ENCODE data around the gene ERO1B. TPM values are rescaled to one million over a fixed set of nuclear protein-coding genes. Genes with fewer than 3 reads are reported as not detected.

The ERO1B gene
- polyA plus RNA-seq, 1 of the 3 experiments (the other 2 are of a cell fraction) = 0.79 TPM

DNA sequence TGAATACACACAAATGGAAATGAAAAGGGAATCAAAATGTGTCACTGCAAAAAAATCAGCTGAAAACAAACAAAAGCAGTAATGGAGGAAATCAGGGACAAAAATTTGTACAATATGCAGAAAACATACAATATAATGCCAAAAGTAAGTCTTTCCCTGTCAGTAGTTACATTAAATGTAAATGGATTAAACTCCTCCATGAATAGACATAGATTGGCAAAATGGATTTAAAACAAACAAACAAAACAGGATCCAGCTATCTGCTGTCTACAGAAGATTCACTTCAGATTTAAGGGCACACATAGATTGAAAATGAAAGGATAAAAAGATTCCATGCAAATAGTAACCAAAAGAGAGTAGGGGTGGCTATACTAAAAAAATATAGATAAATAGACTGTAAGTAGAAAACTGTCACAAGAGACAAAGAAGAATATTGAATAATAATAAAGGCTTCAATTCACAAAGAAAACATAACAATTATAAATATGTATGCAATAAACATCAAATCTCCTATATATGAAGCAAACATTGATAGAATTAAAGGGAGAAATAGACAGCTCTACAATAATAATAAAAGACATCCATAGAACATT, 42.2 kb upstream of the ERO1B start:
- no peaks in the 10 kb centered on the region for H3K27me3 ChIP-seq (ENCODE audit: insufficient read depth)
- H3K4me1 ChIP-seq (ENCODE audit: control insufficient read depth in 1 of 2, insufficient read depth in 2 of 2, low read depth in 1 of 2, low read length in 1 of 2) = no peaks in the 10 kb centered on the region
- H3K4me2 ChIP-seq = no peak overlapping the region
- no peak overlapping the region for H3K27ac ChIP-seq (ENCODE audit: low read depth in 2 of 2, low read length in 1 of 2)
- H3K4me3 ChIP-seq (ENCODE audit: low read depth in 2 of 2, low read length in 1 of 2) = no peak overlapping the region
- H3K9me3 ChIP-seq = no peaks in the 10 kb centered on the region
- no peaks in the 10 kb centered on the region for H3F3A ChIP-seq (replicated peaks; ENCODE audit: insufficient read depth)
- H2AFZ ChIP-seq (ENCODE audit: low read depth) = no peak overlapping the region
- no peaks in the 10 kb centered on the region for H3K36me3 ChIP-seq (replicated peaks in 1 of 2; ENCODE audit: control insufficient read depth in 1 of 2, insufficient read depth in 2 of 2, low read length in 1 of 2)
- H3K79me2 ChIP-seq (ENCODE audit: insufficient read depth) = no peaks in the 10 kb centered on the region
- H4K20me1 ChIP-seq (ENCODE audit: insufficient read depth) = no peaks in the 10 kb centered on the region
- ChIA-PET POLR2A (no interaction called here), CTCF (interaction anchor here (1.2 kb wide), 1 partner anchor 18 kb away, joined by 3 read pairs; no protein-coding TSS in a partner anchor)
- no peak overlapping the region for H3K9ac ChIP-seq
- H3K9me2 ChIP-seq = no peaks in the 10 kb centered on the region
- no peak for DNase-seq
- TF ChIP-seq FOSL2 (IDR thresholded peaks at IDR 0.05; ENCODE audit: borderline replicate concordance, low read depth) = no peak
- TF ChIP-seq RFX5 (IDR thresholded peaks at IDR 0.05; ENCODE audit: low read length) = no peak
- TF ChIP-seq EP300 (IDR thresholded peaks at IDR 0.05; ENCODE audit: borderline replicate concordance in 1 of 2, low read depth in 1 of 2, low read length in 1 of 2) = no peak
- TF ChIP-seq CHD2 (IDR thresholded peaks at IDR 0.05; ENCODE audit: low read length, partially characterized antibody) = no peak
- TF ChIP-seq, protein P1, sequence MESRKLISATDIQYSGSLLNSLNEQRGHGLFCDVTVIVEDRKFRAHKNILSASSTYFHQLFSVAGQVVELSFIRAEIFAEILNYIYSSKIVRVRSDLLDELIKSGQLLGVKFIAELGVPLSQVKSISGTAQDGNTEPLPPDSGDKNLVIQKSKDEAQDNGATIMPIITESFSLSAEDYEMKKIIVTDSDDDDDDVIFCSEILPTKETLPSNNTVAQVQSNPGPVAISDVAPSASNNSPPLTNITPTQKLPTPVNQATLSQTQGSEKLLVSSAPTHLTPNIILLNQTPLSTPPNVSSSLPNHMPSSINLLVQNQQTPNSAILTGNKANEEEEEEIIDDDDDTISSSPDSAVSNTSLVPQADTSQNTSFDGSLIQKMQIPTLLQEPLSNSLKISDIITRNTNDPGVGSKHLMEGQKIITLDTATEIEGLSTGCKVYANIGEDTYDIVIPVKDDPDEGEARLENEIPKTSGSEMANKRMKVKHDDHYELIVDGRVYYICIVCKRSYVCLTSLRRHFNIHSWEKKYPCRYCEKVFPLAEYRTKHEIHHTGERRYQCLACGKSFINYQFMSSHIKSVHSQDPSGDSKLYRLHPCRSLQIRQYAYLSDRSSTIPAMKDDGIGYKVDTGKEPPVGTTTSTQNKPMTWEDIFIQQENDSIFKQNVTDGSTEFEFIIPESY (IDR thresholded peaks at IDR 0.05; ENCODE audit: borderline replicate concordance, low read depth) = no peak
- no peak for TF ChIP-seq FOXM1 (IDR thresholded peaks at IDR 0.05; ENCODE audit: low read depth)
- TF ChIP-seq GATA2 (CRISPR knock-in tag; IDR thresholded peaks at IDR 0.05) = no peak

- H2AFZ ChIP-seq (ENCODE audit: low read depth) = no peak overlapping the region
- no peak overlapping the region for H3K4me2 ChIP-seq
- no peaks in the 10 kb centered on the region for H3K9me2 ChIP-seq
- no peaks in the 10 kb centered on the region for H3K79me2 ChIP-seq (ENCODE audit: insufficient read depth)
- no peak overlapping the region for H3K9ac ChIP-seq
- 2% methylated on average over 1 of the region's 1 CpG for WGBS (ENCODE audit: low lambda C conversion rate)
- CTCF ChIA-PET = interaction anchor here (1.2 kb wide), 1 partner anchor 17 kb away, joined by 3 read pairs; no protein-coding TSS in a partner anchor
- no peaks in the 10 kb centered on the region for H4K20me1 ChIP-seq (ENCODE audit: insufficient read depth)
- no peaks in the 10 kb centered on the region for H3K4me1 ChIP-seq (ENCODE audit: control insufficient read depth in 1 of 2, insufficient read depth in 2 of 2, low read depth in 1 of 2, low read length in 1 of 2)
- TF ChIP-seq CHD2 (IDR thresholded peaks at IDR 0.05; ENCODE audit: low read length, partially characterized antibody) (no peak), MEF2A (IDR thresholded peaks at IDR 0.05; ENCODE audit: borderline replicate concordance, low read depth) (no peak), EP300 (IDR thresholded peaks at IDR 0.05; ENCODE audit: borderline replicate concordance in 1 of 2, low read depth in 1 of 2, low read length in 1 of 2) (no peak)
- no peak overlapping the region for H3K27ac ChIP-seq (ENCODE audit: low read depth in 2 of 2, low read length in 1 of 2)
- no peak for DNase-seq
- H3K36me3 ChIP-seq (replicated peaks in 1 of 2; ENCODE audit: control insufficient read depth in 1 of 2, insufficient read depth in 2 of 2, low read length in 1 of 2) = no peaks in the 10 kb centered on the region
- no peak overlapping the region for H3K4me3 ChIP-seq (ENCODE audit: low read depth in 2 of 2, low read length in 1 of 2)
- no peaks in the 10 kb centered on the region for H3F3A ChIP-seq (replicated peaks; ENCODE audit: insufficient read depth)
- H3K9me3 ChIP-seq = no peaks in the 10 kb centered on the region
- POLR2A ChIA-PET = no interaction called here
- no peaks in the 10 kb centered on the region for H3K27me3 ChIP-seq (ENCODE audit: insufficient read depth)
Observed at GRCh38 chr1:236322566-236323409, 41.0 kb upstream of the ERO1B start.

Measured in SK-N-SH (cell line).